Testis (tissue), 2 donors: ENCODE measurements around the gene ZFR2.

Experiments used
- POLR2A ChIP-seq: fragments of 450-650 bp; IDR thresholded peaks from one replicate; pipeline ENCODE4 v1.6.1; 2017; ENCODE audit warnings: antibody characterized with exemption, mild to moderate bottlenecking, moderate library complexity
- TF ChIP-seq, protein P1 (sequence below), 3 experiments: fragments of 450-650 bp in 2 of 3; fragments of 200-600 bp in 1 of 3; sonication (generic) in 1 of 3; IDR thresholded peaks; one replicate each; pipeline ENCODE4 v1.5.1; 2016 to 2019; ENCODE audit warnings: antibody characterized with exemption in 3 of 3, mild to moderate bottlenecking in 2 of 3, moderate library complexity in 1 of 3

DNA sequence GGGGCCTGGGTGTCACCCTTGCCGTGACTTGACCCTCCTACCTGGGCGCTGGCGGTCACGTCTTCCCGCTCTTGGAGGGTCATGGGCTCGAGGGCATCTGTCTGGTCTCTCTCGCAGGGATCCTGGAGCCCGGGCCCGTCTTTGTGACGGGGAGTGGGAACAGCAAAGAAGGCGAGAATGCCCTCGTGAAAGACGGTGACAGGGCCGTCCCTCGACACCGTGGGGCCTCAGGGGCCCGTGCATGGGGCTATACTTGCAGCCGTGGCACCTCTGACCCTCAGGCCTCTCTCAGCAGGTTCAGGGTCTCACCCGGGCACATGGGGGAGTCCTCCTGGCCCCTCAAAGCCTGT is 61.7 kb downstream of the ZFR2 start:
- TF ChIP-seq, protein P1, sequence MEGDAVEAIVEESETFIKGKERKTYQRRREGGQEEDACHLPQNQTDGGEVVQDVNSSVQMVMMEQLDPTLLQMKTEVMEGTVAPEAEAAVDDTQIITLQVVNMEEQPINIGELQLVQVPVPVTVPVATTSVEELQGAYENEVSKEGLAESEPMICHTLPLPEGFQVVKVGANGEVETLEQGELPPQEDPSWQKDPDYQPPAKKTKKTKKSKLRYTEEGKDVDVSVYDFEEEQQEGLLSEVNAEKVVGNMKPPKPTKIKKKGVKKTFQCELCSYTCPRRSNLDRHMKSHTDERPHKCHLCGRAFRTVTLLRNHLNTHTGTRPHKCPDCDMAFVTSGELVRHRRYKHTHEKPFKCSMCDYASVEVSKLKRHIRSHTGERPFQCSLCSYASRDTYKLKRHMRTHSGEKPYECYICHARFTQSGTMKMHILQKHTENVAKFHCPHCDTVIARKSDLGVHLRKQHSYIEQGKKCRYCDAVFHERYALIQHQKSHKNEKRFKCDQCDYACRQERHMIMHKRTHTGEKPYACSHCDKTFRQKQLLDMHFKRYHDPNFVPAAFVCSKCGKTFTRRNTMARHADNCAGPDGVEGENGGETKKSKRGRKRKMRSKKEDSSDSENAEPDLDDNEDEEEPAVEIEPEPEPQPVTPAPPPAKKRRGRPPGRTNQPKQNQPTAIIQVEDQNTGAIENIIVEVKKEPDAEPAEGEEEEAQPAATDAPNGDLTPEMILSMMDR (IDR thresholded peaks at IDR 0.05): no peak
- TF ChIP-seq POLR2A: no peak
